ENCODE measurements around the gene ARHGEF11. TPM values are rescaled to one million over a fixed set of nuclear protein-coding genes. Genes with fewer than 3 reads are reported as not detected.

ARHGEF11 gene
- total RNA-seq, 1 experiment from 2014 or later: 41.1 TPM

- H3K9me3 Mint-ChIP-seq: no peaks in the 10 kb centered on the region
- no peaks in the 10 kb centered on the region for H3K27me3 ChIP-seq (ENCODE audit: insufficient read depth, low read length)
- H3K9ac ChIP-seq (ENCODE audit: extremely low read depth, insufficient read length, low read length): no peak overlapping the region
- H3K4ac ChIP-seq (ENCODE audit: low read depth, low read length): no peak overlapping the region
- H4K5ac ChIP-seq (ENCODE audit: insufficient read length, low read depth, low read length): no peak overlapping the region
- H2BK120ac ChIP-seq (ENCODE audit: low read depth, low read length, poor library complexity, severe bottlenecking): no peak overlapping the region
- no peaks in the 10 kb centered on the region; the same call in none of the 2 replicates for H3K4me1 ChIP-seq (ENCODE audit: insufficient read depth, low read length)
- H3K23me2 ChIP-seq (ENCODE audit: insufficient read length, low read depth, low read length, poor library complexity, severe bottlenecking): no peaks in the 10 kb centered on the region
- no peak overlapping the region for H2BK5ac ChIP-seq (ENCODE audit: insufficient read length, low read length)
- no peaks in the 10 kb centered on the region for H3K27me3 Mint-ChIP-seq (ENCODE audit: low read depth)
- H2BK12ac ChIP-seq (ENCODE audit: insufficient read length, low read depth, low read length): no peak overlapping the region
- H3K27ac Mint-ChIP-seq: no peak overlapping the region
- no peak overlapping the region for H3K4me2 ChIP-seq (ENCODE audit: insufficient read depth, insufficient read length, low read length)
- no peak overlapping the region for H3K18ac ChIP-seq (ENCODE audit: insufficient read length, low read depth, low read length)
- H3K14ac ChIP-seq (ENCODE audit: insufficient read depth, low read length): no peak overlapping the region
- peaks cover 2 to 5% (median 4%) of the 10 kb centered on the region in 3 experiments; a peak in 6 of 7 replicates for H3K36me3 Mint-ChIP-seq (ENCODE audit: insufficient read depth in 1 of 3, low read depth in 3 of 3)
- peaks cover 28 to 29% of the 10 kb centered on the region in 2 experiments for H3K4me1 Mint-ChIP-seq
- no CpG with 5 or more reads among the region's 2 CpGs for WGBS (ENCODE audit: extremely low coverage, insufficient read length, low lambda C conversion rate)
- TF ChIP-seq, protein P1, sequence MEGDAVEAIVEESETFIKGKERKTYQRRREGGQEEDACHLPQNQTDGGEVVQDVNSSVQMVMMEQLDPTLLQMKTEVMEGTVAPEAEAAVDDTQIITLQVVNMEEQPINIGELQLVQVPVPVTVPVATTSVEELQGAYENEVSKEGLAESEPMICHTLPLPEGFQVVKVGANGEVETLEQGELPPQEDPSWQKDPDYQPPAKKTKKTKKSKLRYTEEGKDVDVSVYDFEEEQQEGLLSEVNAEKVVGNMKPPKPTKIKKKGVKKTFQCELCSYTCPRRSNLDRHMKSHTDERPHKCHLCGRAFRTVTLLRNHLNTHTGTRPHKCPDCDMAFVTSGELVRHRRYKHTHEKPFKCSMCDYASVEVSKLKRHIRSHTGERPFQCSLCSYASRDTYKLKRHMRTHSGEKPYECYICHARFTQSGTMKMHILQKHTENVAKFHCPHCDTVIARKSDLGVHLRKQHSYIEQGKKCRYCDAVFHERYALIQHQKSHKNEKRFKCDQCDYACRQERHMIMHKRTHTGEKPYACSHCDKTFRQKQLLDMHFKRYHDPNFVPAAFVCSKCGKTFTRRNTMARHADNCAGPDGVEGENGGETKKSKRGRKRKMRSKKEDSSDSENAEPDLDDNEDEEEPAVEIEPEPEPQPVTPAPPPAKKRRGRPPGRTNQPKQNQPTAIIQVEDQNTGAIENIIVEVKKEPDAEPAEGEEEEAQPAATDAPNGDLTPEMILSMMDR (conservative IDR thresholded peaks at IDR 0.05): no peak
- H4K8ac ChIP-seq (replicated peaks; ENCODE audit: insufficient read length, low read depth, low read length): no peak overlapping the region
- no peaks in the 10 kb centered on the region for H3K9me3 ChIP-seq (ENCODE audit: control insufficient read depth, low read depth, low read length)
- no peak overlapping the region for H3K4me3 Mint-ChIP-seq
- H4K91ac ChIP-seq (ENCODE audit: insufficient read length, low read depth, low read length): no peak overlapping the region
- DNase-seq: no peak
- no peaks in the 10 kb centered on the region for H3K79me1 ChIP-seq (ENCODE audit: insufficient read depth, low read depth, low read length, poor library complexity, severe bottlenecking)
- H3T11ph ChIP-seq (ENCODE audit: low read length): no peak overlapping the region
- H2AK5ac ChIP-seq (ENCODE audit: insufficient read length, low read length): no peak overlapping the region
- no peaks in the 10 kb centered on the region for H4K20me1 ChIP-seq (ENCODE audit: control insufficient read depth, insufficient read depth, insufficient read length)
- no peak overlapping the region for H2AFZ ChIP-seq (ENCODE audit: low read length)
- no peak overlapping the region for H3K27ac ChIP-seq (ENCODE audit: insufficient read length, low read depth, low read length)
- H3K23ac ChIP-seq (ENCODE audit: insufficient read length, low read depth, low read length): no peak overlapping the region
- 0 out of 2 replicates have a peak, but pooled peaks cover 3% of the 10 kb centered on the region for H3K79me2 ChIP-seq (ENCODE audit: insufficient read depth, low read length)
- no peak overlapping the region for H2BK15ac ChIP-seq (ENCODE audit: low read depth, low read length)
- no peak overlapping the region for H2BK20ac ChIP-seq (ENCODE audit: low read depth, low read length, poor library complexity, severe bottlenecking)
- no peak overlapping the region for H3K56ac ChIP-seq (ENCODE audit: insufficient read length, low read depth, low read length)
These were observed 51.3 kb downstream of the ARHGEF11 start for GRCh38 chr1:156994277-156994676.

Data from H9 (cell line).